ENCODE data around the gene PCDHB4.
A peak's percentile ranks its signal among the peaks of the same experiment; 100 is the strongest.
"Not testable (repeated sequence)": the region's sequence is repeated elsewhere in the genome, so short reads cannot be mapped to it uniquely, and the experiment has no call there.

Gene PCDHB4

DNA sequence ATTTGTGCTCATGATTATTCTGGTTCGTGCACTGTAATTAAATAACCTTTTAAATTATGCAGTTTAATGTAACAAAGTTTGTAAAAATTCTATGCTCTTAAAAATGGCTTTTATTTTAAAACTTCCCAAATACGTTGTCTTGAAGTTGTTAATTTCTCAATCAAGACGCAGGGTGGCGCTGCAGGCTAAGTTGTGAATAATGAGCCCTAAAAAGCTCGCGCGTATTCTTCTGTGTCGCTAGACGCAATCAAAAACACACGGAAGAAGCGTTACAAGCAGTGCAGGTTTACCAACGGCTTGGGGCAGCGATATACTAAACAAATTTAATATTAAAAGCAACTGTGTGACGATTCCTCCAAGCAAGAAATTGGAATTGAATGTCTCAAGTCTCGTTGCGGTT, at the start of gene PCDHB4:
Gene PCDHB4 (plus strand): TSS at position 256 of the 400 bp plus-strand sequence. CDS start 181 bp downstream, outside the sequence.
- no peak for DNase-seq

- DNase-seq = no peak
Observed at GRCh38 chr5:141077826-141078225, 43.8 kb upstream of the PCDHB4 start.

- DNase-seq = no peak
Observed at GRCh38 chr5:141082228-141082627, 39.4 kb upstream of the PCDHB4 start.

DNA sequence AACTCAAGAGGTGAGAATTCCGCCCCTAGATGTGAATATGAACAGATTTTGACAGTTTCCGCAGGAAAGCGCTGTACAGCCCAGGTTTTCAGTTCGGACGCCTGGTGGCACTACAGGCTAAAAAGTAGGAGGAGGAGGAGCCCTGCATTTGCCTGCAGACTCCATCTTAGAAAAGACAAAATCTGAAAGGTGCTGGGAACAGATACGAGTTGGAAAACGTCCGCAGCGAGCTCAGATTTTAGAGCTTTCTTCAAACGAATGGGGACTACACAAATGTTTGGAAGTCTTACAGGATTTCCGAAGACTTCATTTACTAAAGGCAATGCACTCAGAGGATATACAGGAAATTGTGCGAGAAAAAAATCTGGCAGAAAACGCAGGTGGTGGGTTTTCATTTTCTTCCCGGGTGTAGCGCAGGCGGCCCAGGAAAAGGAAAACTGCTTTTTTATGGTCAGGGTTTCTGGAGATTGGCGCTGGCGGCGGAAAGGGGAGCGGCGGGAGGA, 37.1 kb upstream of the PCDHB4 start:
- no peak for DNase-seq

DNA sequence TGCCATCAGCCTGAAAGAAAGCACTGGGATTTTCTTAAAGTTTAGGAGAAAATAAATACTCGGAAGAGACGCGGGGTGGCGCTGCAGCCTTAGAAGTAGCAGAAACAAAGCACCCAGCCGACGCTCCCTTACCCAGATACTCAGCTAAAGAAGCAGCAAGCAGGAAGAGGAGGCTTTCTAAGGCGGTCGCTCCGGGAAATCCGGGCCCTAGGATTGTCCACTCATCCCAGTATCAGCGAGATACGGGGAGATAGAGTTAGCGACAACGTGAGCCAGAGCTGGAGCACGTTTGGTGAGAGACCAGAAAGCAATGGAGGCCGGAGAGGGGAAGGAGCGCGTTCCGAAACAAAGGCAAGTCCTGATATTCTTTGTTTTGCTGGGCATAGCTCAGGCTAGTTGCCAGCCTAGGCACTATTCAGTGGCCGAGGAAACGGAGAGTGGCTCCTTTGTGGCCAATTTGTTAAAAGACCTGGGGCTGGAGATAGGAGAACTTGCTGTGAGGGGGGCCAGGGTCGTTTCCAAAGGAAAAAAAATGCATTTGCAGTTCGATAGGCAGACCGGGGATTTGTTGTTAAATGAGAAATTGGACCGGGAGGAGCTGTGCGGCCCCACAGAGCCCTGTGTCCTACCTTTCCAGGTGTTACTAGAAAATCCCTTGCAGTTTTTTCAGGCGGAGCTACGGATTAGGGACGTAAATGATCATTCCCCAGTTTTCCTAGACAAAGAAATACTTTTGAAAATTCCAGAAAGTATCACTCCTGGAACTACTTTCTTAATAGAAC, 26.9 kb upstream of the PCDHB4 start, which contains the start of gene PCDHB2:
Gene PCDHB2 (plus strand): TSS at position 135 of the 782 bp plus-strand sequence. CDS start 176 bp downstream, at position 311.
- DNase-seq = no peak

DNA sequence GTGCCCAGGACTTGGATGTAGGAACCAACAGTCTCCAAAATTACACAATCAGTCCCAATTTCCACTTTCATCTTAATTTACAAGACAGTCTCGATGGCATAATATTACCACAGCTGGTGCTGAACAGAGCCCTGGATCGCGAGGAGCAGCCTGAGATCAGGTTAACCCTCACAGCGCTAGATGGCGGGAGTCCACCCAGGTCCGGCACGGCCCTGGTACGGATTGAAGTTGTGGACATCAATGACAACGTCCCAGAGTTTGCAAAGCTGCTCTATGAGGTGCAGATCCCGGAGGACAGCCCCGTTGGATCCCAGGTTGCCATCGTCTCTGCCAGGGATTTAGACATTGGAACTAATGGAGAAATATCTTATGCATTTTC, 26.4 kb upstream of the PCDHB4 start:
- DNase-seq = no peak

DNA sequence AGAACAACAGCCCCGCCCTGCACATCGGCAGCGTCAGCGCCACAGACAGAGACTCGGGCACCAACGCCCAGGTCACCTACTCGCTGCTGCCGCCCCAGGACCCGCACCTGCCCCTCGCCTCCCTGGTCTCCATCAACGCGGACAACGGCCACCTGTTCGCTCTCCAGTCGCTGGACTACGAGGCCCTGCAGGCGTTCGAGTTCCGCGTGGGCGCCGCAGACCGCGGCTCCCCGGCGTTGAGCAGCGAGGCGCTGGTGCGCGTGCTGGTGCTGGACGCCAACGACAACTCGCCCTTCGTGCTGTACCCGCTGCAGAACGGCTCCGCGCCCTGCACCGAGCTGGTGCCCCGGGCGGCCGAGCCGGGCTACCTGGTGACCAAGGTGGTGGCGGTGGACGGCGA, 25.4 kb upstream of the PCDHB4 start:
- DNase-seq = not testable (repeated sequence)

GRCh38 chr5:141096586-141096985, 25.0 kb upstream of the PCDHB4 start:
- DNase-seq = not testable (repeated sequence)

DNA sequence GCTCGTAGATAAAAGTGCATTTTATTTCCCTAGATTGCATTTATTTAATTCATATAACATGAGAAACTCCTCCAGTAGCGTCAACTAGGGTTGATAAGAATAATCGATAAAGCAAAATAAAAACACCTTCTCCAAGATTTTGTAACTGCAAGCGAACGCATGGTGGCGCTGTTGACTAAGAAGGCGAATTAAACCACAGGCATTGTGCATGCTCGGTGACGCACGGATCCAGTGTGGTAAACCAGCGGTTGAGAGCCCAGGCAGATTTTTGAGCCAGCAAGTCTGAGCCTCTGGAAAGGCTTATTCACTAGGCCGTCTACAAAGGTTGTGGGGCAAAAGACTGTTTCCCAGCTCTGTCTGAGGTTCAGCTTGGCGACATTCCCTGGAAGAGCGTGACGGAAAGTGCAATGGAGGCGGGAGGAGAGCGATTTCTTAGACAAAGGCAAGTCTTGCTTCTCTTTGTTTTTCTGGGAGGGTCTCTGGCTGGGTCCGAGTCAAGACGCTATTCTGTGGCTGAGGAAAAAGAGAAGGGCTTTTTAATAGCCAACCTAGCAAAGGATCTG, 21.3 kb upstream of the PCDHB4 start, which contains the start of gene PCDHB3:
Gene PCDHB3 (plus strand): TSS at position 231 of the 563 bp plus-strand sequence. CDS start 177 bp downstream, at position 408.
- DNase-seq = peak; percentile 35

GRCh38 chr5:141101059-141101458, 20.6 kb upstream of the PCDHB4 start:
- no peak for DNase-seq

- DNase-seq = not testable (repeated sequence)
Observed at GRCh38 chr5:141102070-141102469, 19.5 kb upstream of the PCDHB4 start.

DNA sequence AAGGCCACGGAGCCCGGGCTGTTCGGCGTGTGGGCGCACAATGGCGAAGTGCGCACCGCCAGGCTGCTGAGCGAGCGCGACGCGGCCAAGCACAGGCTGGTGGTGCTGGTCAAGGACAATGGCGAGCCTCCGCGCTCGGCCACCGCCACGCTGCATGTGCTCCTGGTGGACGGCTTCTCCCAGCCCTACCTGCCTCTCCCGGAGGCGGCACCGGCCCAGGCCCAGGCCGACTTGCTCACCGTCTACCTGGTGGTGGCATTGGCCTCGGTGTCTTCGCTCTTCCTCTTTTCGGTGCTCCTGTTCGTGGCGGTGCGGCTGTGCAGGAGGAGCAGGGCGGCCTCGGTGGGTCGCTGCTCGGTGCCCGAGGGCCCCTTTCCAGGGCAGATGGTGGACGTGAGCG, 19.1 kb upstream of the PCDHB4 start:
- not testable (repeated sequence) for DNase-seq

DNA sequence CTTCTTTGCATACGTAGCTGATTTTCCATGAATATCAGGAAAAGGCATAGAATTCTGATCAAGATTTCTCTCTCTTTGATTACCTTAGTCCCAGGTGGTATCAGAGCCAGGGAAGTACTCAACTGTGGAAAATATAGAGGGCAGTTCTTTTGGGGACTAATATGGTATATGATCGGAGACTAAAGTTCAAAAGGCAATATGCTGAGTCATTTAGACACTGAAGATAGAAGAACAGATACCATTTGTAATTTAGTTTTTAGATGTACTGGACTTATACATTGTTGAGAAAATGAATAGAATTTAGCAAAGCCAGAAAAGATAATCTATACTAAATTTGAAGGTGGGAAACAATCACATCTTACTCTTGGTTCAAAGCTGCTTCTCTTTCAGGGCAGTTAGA, 16.3 kb upstream of the PCDHB4 start:
- no peak for DNase-seq

GRCh38 chr5:141119250-141119649, 2.4 kb upstream of the PCDHB4 start:
- no peak for DNase-seq

DNA sequence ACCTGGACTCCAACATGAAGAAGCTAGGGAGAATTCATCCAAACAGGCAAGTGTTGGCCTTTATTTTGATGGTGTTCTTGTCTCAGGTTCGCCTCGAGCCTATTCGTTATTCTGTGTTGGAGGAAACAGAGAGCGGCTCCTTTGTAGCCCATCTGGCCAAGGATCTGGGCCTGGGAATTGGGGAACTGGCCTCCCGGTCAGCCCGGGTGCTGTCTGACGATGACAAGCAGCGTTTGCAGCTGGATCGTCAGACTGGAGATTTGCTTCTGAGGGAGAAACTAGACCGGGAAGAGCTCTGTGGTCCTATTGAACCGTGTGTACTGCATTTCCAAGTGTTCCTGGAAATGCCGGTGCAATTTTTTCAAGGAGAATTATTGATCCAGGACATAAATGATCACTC, 367 bp downstream of the PCDHB4 start:
- DNase-seq = no peak

- not testable (repeated sequence) for DNase-seq
Observed at GRCh38 chr5:141123396-141124135, 1.9 kb downstream of the PCDHB4 start.

DNA sequence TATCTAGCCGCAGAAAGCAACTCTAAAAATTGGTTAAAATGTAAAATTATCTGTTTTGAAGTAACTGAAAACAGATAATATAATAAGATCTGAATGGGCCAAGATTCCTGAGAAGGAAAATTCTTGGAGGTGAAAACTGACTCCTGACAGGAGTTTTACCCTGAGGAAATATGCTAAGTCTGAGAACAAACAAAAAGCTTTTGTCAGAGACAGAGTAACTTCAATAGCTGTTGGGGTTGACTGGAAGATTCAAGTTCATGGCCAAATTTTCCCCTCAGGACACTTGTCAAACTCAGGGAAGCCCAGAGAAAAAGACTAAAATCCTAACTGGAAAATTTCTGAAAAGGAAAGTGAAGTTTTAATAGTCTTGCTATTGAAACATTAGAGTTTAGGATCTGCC, 5.7 kb downstream of the PCDHB4 start:
- DNase-seq = no peak

- no peak for DNase-seq
Observed at GRCh38 chr5:141135030-141135717, 13.6 kb downstream of the PCDHB4 start, which contains the start of gene PCDHB5. TSS of gene PCDHB5 (plus strand) at chr5:141135206. CDS start at chr5:141135435, 229 bp downstream.

GRCh38 chr5:141135718-141136266, 14.2 kb downstream of the PCDHB4 start:
- no peak for DNase-seq

GRCh38 chr5:141137346-141137745, 15.7 kb downstream of the PCDHB4 start:
- not testable (repeated sequence) for DNase-seq

GRCh38 chr5:141149812-141150211, 28.2 kb downstream of the PCDHB4 start, which contains the start of gene PCDHB6:
TSS of gene PCDHB6 (plus strand) at chr5:141150057. CDS start at chr5:141150258, 201 bp downstream.
- DNase-seq = no peak
